ENCODE results near the gene DLG2.

Gene DLG2

DNA sequence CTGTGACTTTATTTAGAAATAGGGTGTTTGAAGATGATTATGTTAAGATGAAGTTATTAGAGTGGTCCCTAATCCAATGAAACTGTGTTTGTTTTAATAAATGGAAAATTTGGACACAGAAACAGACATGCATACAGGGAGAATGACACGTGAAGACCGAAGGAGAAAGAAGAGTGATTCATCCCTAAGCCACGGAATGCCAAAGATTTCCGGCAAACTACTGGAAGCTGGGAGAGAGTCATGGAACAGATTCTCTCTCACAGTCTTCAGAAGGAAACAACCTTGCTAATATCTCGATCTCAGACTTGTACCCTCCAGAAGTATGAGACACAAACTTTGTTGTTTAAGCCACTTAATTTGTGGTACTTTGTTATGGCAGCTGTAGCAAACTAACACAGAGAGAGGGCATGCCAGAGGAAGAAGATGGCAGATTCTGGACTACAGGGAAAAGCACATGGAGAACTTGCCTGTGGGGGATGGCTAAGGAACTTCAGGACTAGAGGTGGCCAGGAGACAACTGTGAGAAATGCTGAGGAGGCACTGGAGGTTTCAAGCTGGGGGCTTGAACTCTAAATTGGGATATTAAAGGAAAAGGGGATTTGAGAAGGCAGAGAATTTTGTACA, 1607.5 kb downstream of the DLG2 start:
- no peak for DNase-seq (ENCODE audit: low read depth in 2 of 2)

DNA sequence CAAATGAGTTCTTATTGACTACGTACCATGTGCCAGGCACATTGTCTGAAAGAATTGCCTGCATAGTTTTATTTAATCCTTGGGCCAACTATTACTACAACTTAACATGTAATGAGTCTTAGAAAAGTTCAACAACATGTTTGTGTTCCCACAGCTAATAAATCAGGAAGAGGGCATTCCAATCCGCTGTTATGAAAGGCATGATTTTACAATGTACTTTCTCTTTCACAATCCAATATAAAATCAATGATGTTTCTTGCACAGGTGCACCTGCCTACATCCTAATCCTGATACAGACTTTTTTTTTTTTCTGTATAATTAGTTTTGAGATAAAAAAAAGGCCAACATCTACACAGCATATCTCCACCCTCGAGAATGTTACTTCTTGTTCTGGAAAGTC, 1612.6 kb downstream of the DLG2 start:
- no peak for DNase-seq (ENCODE audit: low read depth in 2 of 2)

DNA sequence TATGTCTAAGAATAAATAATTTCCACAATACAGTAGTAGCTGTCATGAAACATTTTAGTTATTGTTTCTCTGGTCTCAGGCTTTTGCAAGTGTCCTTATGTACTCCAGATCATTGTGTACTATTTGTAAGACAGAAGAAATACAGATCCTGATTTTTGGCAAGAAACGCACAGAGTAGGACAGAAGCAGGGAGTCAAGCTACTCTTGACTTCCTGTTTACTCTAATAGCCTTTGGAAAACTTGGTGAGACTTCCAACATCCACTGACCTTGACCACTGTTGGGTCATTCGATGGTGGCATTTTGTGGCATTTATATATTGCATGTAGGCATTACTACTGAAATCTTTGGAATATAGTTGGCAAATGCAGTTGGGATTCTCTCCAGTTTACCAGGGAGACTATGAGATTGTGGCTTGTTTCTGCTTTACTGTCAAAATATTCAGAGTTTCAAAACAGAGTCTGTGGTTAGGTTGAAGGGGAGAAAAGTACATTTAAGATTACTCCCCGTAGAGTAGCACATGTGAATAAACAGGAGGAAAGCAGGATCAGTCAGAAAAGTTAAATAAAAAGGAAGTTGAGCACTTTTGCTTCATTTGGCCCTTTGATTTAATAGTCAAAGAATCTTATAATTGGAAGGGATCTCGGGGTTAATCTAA, 1614.8 kb downstream of the DLG2 start:
- DNase-seq (ENCODE audit: low read depth in 2 of 2), result no peak

DNA sequence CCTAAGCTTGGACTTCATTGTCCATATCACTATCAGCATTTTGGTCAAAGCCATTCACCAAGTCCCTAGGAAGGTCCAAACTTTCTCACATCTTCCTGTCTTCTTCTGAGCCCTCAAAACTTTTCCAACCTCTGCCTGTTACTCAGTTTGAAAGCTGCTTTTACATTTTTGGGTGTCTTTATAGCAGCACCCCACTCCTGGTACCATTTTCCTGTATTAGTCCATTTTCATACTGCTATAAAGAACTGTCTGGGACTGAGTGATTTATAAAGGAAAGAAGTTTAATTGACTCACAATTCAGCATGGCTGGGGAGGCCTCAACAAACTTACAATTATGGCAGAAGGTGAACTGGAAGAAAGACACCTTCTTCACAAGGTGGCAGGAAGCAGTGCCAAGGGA, 1624.0 kb downstream of the DLG2 start:
- DNase-seq (ENCODE audit: low read depth in 2 of 2), result no peak

DNA sequence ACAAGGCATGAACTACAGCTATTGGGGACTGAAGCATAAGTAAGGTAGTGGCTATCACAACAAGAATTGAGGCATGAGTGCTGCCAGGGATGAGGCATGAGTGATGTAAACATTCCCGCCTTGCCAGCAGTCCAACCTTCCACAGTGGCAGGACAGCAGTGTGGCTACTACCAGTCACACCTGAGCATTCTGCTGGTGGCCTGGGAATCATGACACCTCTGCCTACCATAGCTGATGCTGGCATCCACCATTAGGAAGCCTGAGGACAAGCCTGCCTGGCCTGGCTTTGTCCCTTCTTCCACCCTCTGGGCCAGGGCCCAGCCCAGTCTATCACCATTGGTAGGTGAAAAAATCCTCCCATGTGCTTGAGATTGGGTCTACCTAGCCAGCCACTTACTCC, 1628.2 kb downstream of the DLG2 start:
- no peak for DNase-seq (ENCODE audit: low read depth in 2 of 2)

DNA sequence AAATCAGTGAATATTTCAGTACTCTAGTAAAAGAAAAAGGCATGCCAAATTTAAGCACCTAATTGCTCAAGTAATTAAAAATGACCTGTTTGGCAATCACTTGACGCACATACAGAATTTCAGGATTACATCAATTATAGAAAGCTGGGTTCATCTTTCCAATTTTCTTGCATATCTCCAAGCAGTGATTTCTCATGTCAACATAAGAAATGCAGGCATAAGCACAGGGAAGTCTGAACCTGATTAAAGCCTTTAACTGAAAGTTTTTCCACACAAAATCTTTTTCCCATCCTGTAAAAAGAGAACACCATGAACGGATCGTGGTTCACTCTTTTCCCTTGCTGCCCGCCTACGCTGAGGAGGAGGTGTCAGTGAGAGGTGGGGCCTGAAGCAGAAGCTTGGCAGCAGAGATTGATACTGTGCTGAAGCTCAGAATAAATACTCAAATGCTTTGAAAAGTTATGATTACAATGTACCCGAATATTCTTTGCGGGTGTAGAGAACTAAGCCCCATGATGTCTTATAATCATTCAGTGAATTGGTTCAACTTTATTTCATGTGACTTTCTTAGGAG, 1636.9 kb downstream of the DLG2 start:
- DNase-seq (ENCODE audit: low read depth in 2 of 2), result no peak

DNA sequence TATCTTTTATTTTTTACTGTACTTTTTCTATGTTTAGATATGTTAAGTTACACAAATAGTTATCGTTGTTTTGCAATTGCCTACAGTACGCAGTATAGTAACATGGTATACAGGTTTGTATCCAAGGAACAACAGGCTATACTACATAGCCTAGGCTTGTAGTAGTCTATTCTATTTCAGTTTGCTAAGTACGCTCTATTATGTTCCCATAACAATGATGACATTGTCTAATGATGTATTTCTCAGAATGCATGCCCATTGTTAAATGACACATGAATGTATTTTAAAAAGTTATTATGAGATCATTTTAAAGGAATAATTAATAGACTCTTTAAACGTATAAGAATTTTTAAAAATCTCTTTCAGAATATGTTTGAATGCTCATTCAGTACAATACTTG, 1644.3 kb downstream of the DLG2 start:
- no peak for DNase-seq (ENCODE audit: low read depth in 2 of 2)

DNA sequence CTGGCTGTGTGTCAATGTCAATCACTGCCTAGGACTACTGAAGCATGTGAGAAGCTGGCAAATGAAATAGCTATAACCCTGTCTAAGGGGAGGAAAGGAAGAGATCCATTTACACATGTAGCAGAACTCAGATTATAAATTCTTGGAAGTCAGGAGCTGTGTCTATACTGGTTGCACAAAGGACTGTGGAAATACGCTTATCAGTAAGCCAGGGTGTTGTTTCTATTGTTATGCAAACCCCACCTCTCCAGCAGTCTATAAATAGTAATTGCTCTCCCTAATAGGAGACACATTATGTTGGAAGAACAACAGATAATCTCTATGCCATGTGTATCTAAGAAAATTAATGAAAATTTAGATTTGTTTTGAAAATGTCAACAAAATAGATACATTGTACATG, 1647.6 kb downstream of the DLG2 start:
- no peak for DNase-seq (ENCODE audit: low read depth in 2 of 2)

DNA sequence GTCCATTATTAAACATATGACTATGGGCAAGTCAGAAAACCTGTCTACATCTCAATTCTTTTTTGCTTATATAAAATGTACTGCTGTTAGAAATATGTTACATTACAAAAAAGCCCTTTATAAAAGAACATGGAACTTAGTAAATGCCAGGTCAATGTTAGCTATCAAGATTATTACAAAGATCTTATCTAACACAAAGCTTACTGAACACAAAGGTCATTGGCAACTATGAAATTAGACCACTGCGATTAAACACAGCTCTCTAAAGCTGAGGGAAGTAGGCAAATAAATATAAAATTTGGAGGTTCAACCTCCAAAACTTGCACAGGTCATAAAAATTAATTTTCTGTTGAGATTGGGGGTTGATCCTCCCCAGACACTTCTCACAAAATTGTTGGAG, 1648.2 kb downstream of the DLG2 start:
- DNase-seq (ENCODE audit: low read depth in 2 of 2), result no peak

DNA sequence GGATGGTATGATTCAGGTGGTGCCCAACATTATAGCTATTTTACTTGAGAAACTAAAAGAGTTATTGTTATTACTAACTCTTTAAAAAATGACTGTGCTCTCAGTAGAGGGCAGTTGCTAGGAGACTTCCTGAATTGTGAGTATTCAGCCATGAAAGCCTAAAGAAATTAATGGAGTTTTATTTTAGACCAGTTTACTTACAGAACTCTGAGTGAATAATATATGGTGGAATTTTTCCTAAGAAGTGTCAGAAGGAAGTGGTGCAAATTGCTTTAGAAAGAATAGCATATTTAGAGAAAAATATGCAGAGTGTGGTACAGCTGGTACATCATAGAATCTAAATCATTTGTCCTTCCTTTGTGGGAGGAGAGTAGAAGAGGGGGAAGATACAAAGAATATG, 1651.1 kb downstream of the DLG2 start:
- DNase-seq (ENCODE audit: low read depth in 2 of 2), result no peak

DNA sequence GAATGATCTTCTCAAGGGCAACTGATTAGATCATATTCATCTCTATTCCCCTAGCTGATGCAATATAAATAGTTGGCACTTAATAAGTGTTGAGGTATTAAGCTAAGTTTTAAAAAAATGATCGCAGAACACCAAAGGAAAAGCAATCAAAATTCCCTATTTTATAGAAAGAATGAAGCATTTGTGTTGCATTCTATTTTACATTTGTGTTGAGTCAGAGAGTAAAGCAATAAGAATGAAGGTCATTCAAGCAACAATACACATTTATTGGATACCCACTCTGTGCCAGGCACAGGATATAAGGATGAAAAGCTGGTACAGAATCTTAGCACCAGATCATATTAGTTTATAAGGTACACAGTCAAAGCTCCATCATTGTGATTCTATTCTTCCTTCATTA, 1654.6 kb downstream of the DLG2 start:
- no peak for DNase-seq (ENCODE audit: low read depth in 2 of 2)

DNA sequence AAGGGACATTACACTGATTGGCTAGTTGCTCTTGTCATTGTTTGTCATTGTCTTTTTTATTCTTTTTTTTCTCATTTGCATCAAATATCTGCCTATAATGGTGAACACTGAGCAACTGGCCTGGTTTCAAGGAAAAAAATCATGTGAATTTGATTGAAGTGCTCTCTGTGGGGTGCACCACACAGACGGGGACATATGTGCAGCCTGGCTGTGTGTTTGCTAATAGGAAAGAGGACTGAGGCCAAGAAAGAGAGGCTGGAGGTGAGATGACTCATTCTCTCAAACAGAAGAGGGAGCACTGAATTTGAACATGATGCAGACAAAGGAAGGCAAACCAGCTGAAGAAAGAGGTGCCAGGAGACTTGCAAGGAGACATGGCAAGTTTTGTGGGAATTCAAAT, 1656.1 kb downstream of the DLG2 start:
- no peak for DNase-seq (ENCODE audit: low read depth in 2 of 2)

DNA sequence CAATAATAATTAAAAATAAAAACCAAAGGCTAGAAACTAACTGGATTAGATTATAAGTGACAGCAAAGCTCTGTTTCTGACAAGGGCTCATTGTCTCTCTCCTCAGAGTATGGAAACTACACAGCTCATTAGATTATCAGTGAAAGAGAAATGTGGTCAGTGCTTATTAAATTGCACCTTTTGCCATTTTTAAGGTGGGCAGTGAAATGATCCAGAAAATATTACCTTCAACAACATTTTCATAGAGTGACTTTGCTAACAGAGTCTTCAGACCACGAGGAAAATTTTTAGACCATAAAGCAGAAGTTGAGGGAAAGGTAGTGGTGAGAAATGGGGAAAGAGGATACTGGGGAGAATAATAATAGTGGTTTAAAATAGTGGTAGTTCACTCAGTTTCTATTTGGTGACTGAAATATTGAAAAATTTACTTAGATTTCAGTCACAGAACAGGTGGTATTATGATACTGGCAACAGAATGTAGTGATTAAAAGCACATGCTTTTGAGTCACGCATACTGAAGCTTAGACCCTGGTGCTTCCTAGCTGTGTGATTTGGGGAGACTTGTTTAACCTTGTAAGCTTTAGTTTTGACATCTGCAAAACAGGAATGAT, 1657.0 kb downstream of the DLG2 start:
- DNase-seq (ENCODE audit: low read depth in 2 of 2), result no peak

DNA sequence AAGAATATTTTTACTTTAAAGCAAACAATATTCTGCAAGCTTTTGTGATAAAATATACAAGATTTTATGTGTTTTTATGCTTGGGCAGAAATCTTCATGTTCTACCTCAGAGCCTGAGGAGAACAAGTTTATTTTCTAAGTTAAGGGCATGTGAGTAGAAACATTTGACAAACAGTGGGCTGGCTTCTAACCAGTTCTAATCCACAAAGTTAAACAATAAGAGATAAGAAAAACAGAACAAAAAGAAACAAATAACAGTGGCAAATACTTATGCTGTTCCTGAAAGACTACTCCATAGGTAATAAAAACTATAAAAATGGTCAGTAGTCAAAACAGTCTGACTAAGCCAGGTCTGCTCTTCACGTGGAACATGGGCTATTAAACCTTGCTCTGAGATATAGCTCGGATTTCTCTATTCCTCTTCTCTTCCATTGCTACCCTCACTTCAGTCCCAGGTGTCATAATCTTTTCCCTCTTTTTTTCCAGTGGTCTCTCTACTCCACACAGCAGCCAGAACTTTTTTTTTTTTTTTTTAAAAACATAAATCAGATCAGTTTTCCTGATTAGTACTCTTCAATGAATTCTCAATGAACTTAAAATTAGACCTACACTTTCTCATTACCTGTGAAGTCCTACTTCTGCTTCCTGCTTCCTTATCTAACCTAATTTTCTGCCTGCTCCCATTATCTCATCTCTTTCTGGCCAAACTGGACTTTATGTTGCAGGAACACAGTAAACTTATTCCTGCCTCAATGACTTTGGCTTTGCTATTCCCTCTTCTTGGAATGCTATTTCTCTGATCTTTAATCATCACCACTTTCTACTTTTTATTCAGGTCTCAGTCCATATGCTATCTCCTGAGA, 1669.9 kb downstream of the DLG2 start:
- no peak for DNase-seq (ENCODE audit: low read depth in 2 of 2)

DNA sequence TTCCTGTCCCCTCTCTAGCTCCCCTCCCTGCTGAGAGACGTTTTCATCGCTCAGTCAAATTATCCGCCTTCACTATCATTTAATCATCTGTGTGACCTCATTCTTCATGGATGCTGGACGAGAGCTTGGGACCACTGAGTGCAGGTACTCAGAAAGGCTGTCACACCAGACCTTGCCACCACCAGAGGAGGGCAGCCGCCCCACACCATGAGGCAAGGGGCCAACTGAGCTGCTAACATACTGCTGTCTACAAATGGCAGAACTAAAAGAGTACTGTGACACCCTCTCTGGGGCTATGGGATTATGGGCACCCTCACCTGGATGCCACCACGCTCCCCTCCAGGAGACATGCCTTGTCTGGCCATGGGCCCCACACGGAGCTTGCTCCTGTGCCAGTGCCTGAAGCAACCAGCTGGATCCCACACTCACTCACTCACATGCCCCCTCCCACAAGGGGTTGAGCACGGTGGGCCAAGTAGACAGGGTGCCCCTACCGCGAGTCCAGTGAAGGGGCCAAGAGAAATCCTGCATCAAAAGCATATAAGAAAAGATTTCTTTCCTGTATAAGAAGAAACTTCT, 1670.9 kb downstream of the DLG2 start:
- no peak for DNase-seq (ENCODE audit: low read depth in 2 of 2)

DNA sequence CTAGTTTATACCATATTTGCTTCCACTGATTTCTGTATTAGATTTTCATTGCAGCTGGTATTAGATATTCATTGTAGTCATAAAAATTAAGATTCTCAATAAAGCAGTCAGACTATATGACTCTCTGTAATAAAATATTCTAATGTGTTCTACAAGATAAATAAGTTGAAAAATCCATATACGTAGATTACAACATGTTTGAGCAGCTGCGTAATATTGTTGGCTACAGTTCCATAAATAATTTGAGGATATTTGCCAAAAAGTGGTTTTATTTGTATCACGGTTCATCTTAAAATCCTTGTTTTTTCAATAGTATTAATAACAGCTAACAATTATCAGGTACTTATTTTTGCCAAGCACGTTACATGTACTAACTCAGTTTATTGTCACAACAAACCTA, 1672.4 kb downstream of the DLG2 start:
- DNase-seq (ENCODE audit: low read depth in 2 of 2), result no peak

DNA sequence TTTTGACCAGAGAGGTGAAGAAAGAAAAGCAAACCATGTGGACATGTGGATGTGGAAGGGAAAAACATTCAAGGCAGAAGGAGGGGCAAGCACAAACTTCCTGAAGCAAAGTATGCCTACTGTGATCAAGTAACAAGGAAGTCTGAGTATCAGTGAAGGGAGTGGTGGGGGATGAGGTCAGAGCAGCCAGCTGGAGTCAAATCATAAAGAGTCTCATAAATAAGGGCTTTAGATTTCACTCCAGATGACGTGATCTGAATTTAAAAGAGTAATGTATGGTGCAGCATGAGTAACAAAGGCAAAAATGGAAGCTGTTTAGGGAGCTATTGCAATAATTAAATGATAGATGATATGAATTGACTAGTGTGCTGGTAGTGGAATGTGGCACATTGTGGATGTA, 1675.6 kb downstream of the DLG2 start:
- DNase-seq (ENCODE audit: low read depth in 2 of 2), result no peak

DNA sequence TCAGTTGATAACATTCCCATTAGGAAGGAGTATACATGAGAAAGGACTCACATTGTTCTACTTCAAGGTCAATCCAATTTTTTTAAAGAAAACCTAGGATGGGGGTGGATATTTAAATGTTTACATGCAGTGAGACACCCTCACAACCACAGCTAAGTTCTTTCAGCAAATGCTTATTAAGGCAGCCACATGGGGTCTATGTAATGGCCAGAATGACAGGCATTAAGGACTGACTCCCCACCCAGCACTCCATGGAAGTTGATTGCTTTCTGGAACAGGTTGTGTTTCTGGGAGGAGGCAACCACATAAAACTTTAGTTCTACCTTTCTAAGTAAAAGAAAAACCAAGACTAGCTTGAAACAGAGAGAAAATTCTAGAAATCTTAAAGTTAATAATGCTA, 1678.9 kb downstream of the DLG2 start:
- DNase-seq (ENCODE audit: low read depth in 2 of 2), result no peak

DNA sequence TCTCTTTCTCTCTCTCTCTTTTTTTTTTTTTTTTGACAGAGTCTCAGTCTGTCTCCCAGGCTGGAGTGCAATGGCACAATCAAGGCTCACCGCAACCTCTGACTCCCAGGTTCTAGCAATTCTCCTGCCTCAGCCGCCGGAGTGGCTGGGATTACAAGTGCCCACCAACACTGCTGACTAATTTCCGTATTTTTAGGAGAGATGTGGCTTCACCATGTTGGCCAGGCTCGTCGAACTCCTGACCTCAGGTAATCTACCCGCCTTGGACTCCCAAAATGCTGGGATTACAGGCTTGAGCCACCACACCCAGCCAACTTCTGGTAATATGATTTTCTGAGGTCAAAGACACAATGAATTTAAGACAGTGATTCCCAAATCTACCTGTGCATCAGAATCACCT, 1681.2 kb downstream of the DLG2 start:
- no peak for DNase-seq (ENCODE audit: low read depth in 2 of 2)

DNA sequence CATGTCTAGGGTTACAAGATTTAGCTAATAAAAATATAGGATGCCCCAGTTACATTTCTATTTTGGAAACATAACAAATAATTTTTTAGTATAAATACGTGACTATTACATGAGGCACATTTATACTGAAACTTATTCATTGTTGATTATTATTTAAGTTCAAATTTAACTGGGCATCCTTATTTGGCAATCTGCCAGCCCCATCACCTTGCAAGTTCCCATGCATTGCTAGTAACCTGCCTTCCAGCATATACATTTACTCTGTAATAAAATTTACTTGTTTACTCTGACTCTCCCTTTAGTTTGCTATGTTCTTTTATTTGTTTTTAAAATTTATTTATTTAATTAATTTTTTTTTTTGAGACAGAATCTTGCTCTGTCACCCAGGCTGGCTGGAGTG, 1686.1 kb downstream of the DLG2 start:
- DNase-seq (ENCODE audit: low read depth in 2 of 2), result no peak

DNA sequence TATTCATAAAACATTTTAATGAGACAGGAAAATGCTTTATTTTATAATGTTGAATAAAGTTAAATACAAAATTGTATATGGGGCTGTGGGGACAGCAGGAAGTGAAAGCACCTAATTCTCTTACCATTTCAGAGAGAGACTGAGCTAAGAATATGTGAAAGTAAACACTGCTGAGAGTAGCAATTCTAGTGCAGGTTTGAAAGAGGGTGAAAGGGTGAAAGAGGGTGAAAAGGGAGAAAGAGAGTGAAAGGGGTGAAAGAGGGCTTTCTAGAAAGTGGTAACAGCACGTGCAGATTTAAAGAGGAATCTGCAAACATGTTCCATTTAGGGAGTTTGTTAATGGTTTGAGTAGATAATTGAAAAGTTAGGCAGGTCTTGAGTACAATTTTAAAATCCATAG, 1689.0 kb downstream of the DLG2 start:
- no peak for DNase-seq (ENCODE audit: low read depth in 2 of 2)

DNA sequence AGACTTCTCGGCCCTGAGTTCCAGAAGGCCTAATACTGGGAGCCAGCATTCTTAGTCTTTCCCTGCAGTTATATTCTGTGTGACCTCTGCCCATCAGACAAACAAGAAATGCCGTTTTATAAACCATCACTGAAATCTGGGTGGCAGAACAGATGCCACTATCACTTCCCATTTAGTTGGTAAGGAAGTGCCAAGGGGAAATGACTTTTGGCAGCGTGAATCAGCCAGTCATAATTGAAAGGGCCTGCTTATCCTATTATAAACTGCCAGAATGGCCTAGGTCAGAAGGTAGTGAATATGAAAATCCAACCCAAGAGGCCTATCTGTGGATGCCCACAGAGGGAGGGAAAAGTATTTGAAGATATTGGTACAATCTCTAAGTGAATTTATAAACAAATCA, 1694.1 kb downstream of the DLG2 start:
- DNase-seq (ENCODE audit: low read depth in 2 of 2), result no peak
